Stomach (tissue), 9 donors: ENCODE results near the gene CNPY4. TPM values are rescaled to one million over a fixed set of nuclear protein-coding genes. Genes with fewer than 3 reads are reported as not detected.

Source experiments
- DNase-seq, 2 donors: peaks; one replicate each; pipeline versions ENCODE4 v3.0.0 to v3.0.0-alpha.2; 2013 to 2019
- H3K27ac ChIP-seq, 5 donors: fragments of 200-600 bp in 4 of 5; sonication (generic) in 4 of 5; one replicate each; pipeline ENCODE4 v1.5.1; 2013 to 2019; ENCODE audit warnings: mild to moderate bottlenecking in 1 of 5, moderate library complexity in 1 of 5
- H3K27me3 ChIP-seq, 3 donors: fragments of 200-600 bp; sonication (generic); one replicate each; pipeline ENCODE4 v1.5.1; 2017 to 2019; ENCODE audit warnings: mixed run types in 1 of 3
- H3K36me3 ChIP-seq, 4 donors: fragments of 200-600 bp; sonication (generic); 1 replicate in 3 of 4; 2 replicates in 1 of 4; pipeline ENCODE4 v1.5.1; 2016 to 2019
- H3K4me1 ChIP-seq, 4 donors: fragments of 200-600 bp; sonication (generic); one replicate each; pipeline ENCODE4 v1.5.1; 2016 to 2019
- H3K4me3 ChIP-seq, 4 donors: fragments of 200-600 bp; sonication (generic) in 3 of 4; one replicate each; pipeline ENCODE4 v1.5.1; 2016 to 2019; ENCODE audit warnings: mild to moderate bottlenecking in 1 of 4
- H3K9me3 ChIP-seq, 4 donors: fragments of 200-600 bp; sonication (generic); one replicate each; pipeline ENCODE4 v1.5.1; 2016 to 2019
- CTCF ChIP-seq, 7 experiments: fragments of 450-650 bp in 4 of 7; fragments of 200-600 bp in 3 of 7; sonication (generic) in 3 of 7; IDR thresholded peaks; one replicate each; pipeline ENCODE4 v1.5.1; 2016 to 2019; ENCODE audit warnings: antibody characterized with exemption in 7 of 7, control low read depth in 2 of 7, mild to moderate bottlenecking in 1 of 7
- EP300 ChIP-seq: sonication (generic); formaldehyde crosslinking; IDR thresholded peaks from one replicate; pipeline ENCODE4 v1.6.1; 2017; ENCODE audit warnings: antibody characterized with exemption
- POLR2A ChIP-seq, 4 donors: fragments of 450-650 bp; IDR thresholded peaks; one replicate each; pipeline ENCODE4 v1.6.1; 2016; ENCODE audit warnings: antibody characterized with exemption in 4 of 4, control low read depth in 2 of 4, mild to moderate bottlenecking in 1 of 4, moderate library complexity in 1 of 4
- POLR2AphosphoS5 ChIP-seq, 3 donors: sonication (generic); formaldehyde crosslinking; IDR thresholded peaks; one replicate each; pipeline ENCODE4 v1.6.1; 2016; ENCODE audit warnings: antibody characterized with exemption in 3 of 3
- WGBS, 5 donors: extraction: QIAGEN DNeasy Blood & Tissue Kit in 3 of 5; methylation state at CpG; one replicate each; pipeline versions ENCODE4 v1.1.5 to v1.1.7; 2013 to 2018; 5-methylcytosine and 5-hydroxymethylcytosine counted together
- intact Hi-C: fragments of 100-400 bp; cut with DNase I; formaldehyde crosslinking; loops from one replicate; pipeline ENCODE4 v1.15.1; 2023; ENCODE audit warnings: low total_unique reads
- polyA plus RNA-seq, 3 donors: library from polyadenylated mRNA; stranded (reverse); fragments of 200-250 nt; gene quantifications; one replicate each; pipeline ENCODE4 v1.2.3, GENCODE V29; 2013
- total RNA-seq, 5 donors: library from RNA; depleted of rRNA; stranded (reverse); fragments of >200 nt; gene quantifications; one replicate each; pipeline versions ENCODE4 v1.1.0 to v1.2.3, GENCODE V29; 2014 to 2016
- donor health status: healthy with polysubstance abuse.
- donor health status: Bipolar disorder and iron deficiency.
- donor health status: healthy.

The CNPY4 gene
- total and polyA plus RNA-seq, 8 donors: 0.45 to 10.6 (median 6.0) TPM

- H3K4me1 ChIP-seq: peaks cover 39 to 60% (median 47%) of the 10 kb centered on the region in 4 donors
- WGBS, 5 donors: 7 to 14% (median 10%) methylated on average over 22 to 29 of the region's 29 CpGs
Measured at GRCh38 chr7:100126239-100126930, 7.0 kb downstream of the CNPY4 start.

GRCh38 chr7:100126931-100127865 is 7.8 kb downstream of the CNPY4 start, which contains the start of gene MBLAC1:
Gene MBLAC1, plus strand, starts transcription at chr7:100126967. Its CDS starts 429 bp downstream, at chr7:100127396.
- Histone ChIP-seq H3K9me3 (no peaks in the 10 kb centered on the region), H3K27ac (peak within 1 kb of the TSS; percentile 97 to 99 (median 99)), H3K4me3 (peak within 1 kb of the TSS; percentile 79 to 94 (median 91)), H3K4me1 (peaks cover 41 to 59% (median 49%) of the 10 kb centered on the region in 4 donors), H3K27me3 (no peaks in the 10 kb centered on the region), H3K36me3 (peaks cover 0 to 16% (median 0%) of the 10 kb centered on the region in 4 donors)
- DNase-seq: peak; percentile 90 to 97
- intact Hi-C loops: no loop called here
- TF ChIP-seq POLR2A (IDR thresholded peaks at IDR 0.05) (no peak), CTCF (IDR thresholded peaks at IDR 0.05) (peak in 1 of 7 experiments; percentile 6), EP300 (no peak), POLR2AphosphoS5 (IDR thresholded peaks at IDR 0.05) (peak in 2 of 3 donors; percentile 78 to 83)
- WGBS, 5 donors: 0 to 1% (median 0%) methylated on average over 39 to 85 of the region's 85 CpGs

More at GRCh38 chr7:100126239-100126930, 7.0 kb downstream of the CNPY4 start:
- TF ChIP-seq EP300: no peak
- TF ChIP-seq CTCF (IDR thresholded peaks at IDR 0.05): peak in 1 of 7 experiments; percentile 10
- Histone ChIP-seq H3K4me3 (peak overlapping the region; percentile 79 to 94 (median 91)), H3K36me3 (peaks cover 0 to 16% (median 0%) of the 10 kb centered on the region in 4 donors), H3K27me3 (no peaks in the 10 kb centered on the region), H3K9me3 (no peaks in the 10 kb centered on the region), H3K27ac (peak overlapping the region; percentile 97 to 99 (median 99))
- intact Hi-C loops: no loop called here
- no peak for DNase-seq

GRCh38 chr7:100127866-100128636 is 8.6 kb downstream of the CNPY4 start:
- Histone ChIP-seq H3K36me3 (peaks cover 0 to 16% (median 0%) of the 10 kb centered on the region in 4 donors), H3K9me3 (no peaks in the 10 kb centered on the region), H3K27me3 (no peaks in the 10 kb centered on the region), H3K4me3 (peak overlapping the region; percentile 79 to 94 (median 91)), H3K4me1 (peaks cover 35 to 60% (median 50%) of the 10 kb centered on the region in 4 donors), H3K27ac (peak overlapping the region; percentile 97 to 99 (median 99))
- 2 to 14% (median 3%) methylated on average over 3 to 37 of the region's 37 CpGs for WGBS, 5 donors
- peak in 1 of 2 donors; percentile 64 for DNase-seq
- no peak for TF ChIP-seq EP300
- TF ChIP-seq CTCF (IDR thresholded peaks at IDR 0.05): no peak
- TF ChIP-seq POLR2AphosphoS5 (IDR thresholded peaks at IDR 0.05): no peak
- TF ChIP-seq POLR2A (IDR thresholded peaks at IDR 0.05): no peak
- intact Hi-C loops: no loop called here
